ENCODE data around the gene CCDC194. TPM values are rescaled to one million over a fixed set of nuclear protein-coding genes. Genes with fewer than 3 reads are reported as not detected.

CCDC194 gene
- total RNA-seq, 2 donors from 2014 or later, result 2.0 to 3.4 TPM

- Histone ChIP-seq H3K27me3 (ENCODE audit: control insufficient read depth, insufficient read depth, low read length, poor library complexity, severe bottlenecking) (no peaks in the 10 kb centered on the region), H3K4me3 (ENCODE audit: low read length) (no peak overlapping the region), H3K27ac (ENCODE audit: low read depth, low read length) (no peak overlapping the region), H3K9me3 (ENCODE audit: control insufficient read depth, low read length) (no peaks in the 10 kb centered on the region), H3K4me1 (ENCODE audit: control insufficient read depth, insufficient read depth, low read length) (no peaks in the 10 kb centered on the region), H3K9ac (ENCODE audit: extremely low read depth, low read length, poor library complexity, severe bottlenecking) (no peak overlapping the region), H3K36me3 (ENCODE audit: control insufficient read depth, insufficient read depth, low read length) (no peaks in the 10 kb centered on the region)
- TF ChIP-seq, protein P1, sequence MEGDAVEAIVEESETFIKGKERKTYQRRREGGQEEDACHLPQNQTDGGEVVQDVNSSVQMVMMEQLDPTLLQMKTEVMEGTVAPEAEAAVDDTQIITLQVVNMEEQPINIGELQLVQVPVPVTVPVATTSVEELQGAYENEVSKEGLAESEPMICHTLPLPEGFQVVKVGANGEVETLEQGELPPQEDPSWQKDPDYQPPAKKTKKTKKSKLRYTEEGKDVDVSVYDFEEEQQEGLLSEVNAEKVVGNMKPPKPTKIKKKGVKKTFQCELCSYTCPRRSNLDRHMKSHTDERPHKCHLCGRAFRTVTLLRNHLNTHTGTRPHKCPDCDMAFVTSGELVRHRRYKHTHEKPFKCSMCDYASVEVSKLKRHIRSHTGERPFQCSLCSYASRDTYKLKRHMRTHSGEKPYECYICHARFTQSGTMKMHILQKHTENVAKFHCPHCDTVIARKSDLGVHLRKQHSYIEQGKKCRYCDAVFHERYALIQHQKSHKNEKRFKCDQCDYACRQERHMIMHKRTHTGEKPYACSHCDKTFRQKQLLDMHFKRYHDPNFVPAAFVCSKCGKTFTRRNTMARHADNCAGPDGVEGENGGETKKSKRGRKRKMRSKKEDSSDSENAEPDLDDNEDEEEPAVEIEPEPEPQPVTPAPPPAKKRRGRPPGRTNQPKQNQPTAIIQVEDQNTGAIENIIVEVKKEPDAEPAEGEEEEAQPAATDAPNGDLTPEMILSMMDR (conservative IDR thresholded peaks at IDR 0.05), result no peak
- H3K4me1 Mint-ChIP-seq, result no peaks in the 10 kb centered on the region
- peaks cover 2% of the 10 kb centered on the region for H3K27me3 Mint-ChIP-seq (ENCODE audit: insufficient read depth)
- DNase-seq, result no peak
- no peaks in the 10 kb centered on the region for H3K9me3 Mint-ChIP-seq
- H3K4me3 Mint-ChIP-seq, result no peak overlapping the region
- WGBS, 2 experiments (ENCODE audit: insufficient coverage in 1 of 2, insufficient read length in 1 of 2), result 92 to 93% methylated on average over 4 to 7 of the region's 7 CpGs
- no peak overlapping the region for H3K27ac Mint-ChIP-seq
- H3K36me3 Mint-ChIP-seq (ENCODE audit: low read depth), result no peaks in the 10 kb centered on the region
These were observed 36.8 kb downstream of the CCDC194 start for GRCh38 chr19:17357078-17357666.

GRCh38 chr19:17353386-17353785 is 40.6 kb downstream of the CCDC194 start:
- DNase-seq, result no peak
- TF ChIP-seq, protein P1 (conservative IDR thresholded peaks at IDR 0.05), result no peak
- H3K4me1 Mint-ChIP-seq, result peaks cover 3% of the 10 kb centered on the region
- Histone ChIP-seq H3K9me3 (ENCODE audit: control insufficient read depth, low read length) (no peaks in the 10 kb centered on the region), H3K27ac (ENCODE audit: low read depth, low read length) (no peak overlapping the region), H3K9ac (ENCODE audit: extremely low read depth, low read length, poor library complexity, severe bottlenecking) (no peak overlapping the region), H3K27me3 (ENCODE audit: control insufficient read depth, insufficient read depth, low read length, poor library complexity, severe bottlenecking) (no peaks in the 10 kb centered on the region), H3K4me1 (ENCODE audit: control insufficient read depth, insufficient read depth, low read length) (no peaks in the 10 kb centered on the region), H3K36me3 (ENCODE audit: control insufficient read depth, insufficient read depth, low read length) (no peaks in the 10 kb centered on the region), H3K4me3 (ENCODE audit: low read length) (no peak overlapping the region)
- H3K36me3 Mint-ChIP-seq (ENCODE audit: low read depth), result no peaks in the 10 kb centered on the region
- 83 to 88% methylated on average over 7 to 8 of the region's 8 CpGs for WGBS, 2 experiments (ENCODE audit: insufficient coverage in 1 of 2, insufficient read length in 1 of 2)
- H3K9me3 Mint-ChIP-seq, result no peaks in the 10 kb centered on the region
- no peaks in the 10 kb centered on the region for H3K27me3 Mint-ChIP-seq (ENCODE audit: insufficient read depth)
- H3K27ac Mint-ChIP-seq, result no peak overlapping the region
- no peak overlapping the region for H3K4me3 Mint-ChIP-seq

DNA sequence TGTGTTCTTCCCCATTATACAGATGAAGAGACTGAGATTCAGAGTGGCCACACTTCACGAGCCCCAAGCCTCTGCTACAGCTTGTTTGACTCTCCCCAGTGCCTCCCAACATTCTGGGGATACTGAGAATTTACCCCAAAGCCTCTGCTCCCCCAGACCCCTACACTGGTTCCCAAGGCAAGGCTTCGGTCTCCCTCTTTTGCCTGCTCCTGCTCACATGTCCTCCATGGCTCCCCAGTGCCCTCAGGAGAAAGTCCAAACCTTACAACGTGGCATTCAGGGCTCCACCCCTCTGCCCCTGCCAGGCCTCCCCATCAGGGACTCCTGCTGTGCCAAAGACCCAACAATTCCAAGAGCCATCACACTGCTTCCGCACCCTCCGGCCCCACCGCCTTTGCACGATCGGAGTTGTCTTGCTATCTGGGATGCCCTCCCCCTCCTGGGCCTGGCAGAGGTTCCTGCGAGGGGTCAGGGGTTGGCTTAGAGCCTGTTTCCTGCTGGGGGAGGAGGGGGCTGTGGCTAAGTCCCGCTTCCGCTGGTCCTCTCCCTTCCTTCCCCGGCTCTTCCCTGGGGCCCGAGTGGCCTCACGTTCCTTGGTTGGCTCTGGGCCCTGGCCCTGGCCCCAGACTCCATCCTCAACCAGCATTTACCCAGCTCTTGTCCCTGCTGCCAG is 41.3 kb downstream of the CCDC194 start:
- no peaks in the 10 kb centered on the region for H3K9me3 ChIP-seq (ENCODE audit: control insufficient read depth, low read length)
- TF ChIP-seq, protein P1 (conservative IDR thresholded peaks at IDR 0.05), result no peak
- no peak overlapping the region for H3K4me3 ChIP-seq (ENCODE audit: low read length)
- 22 to 86% methylated on average over 1 to 13 of the region's 14 CpGs for WGBS, 2 experiments (ENCODE audit: insufficient coverage in 1 of 2, insufficient read length in 1 of 2)
- DNase-seq, result no peak
- no peaks in the 10 kb centered on the region for H3K4me1 ChIP-seq (ENCODE audit: control insufficient read depth, insufficient read depth, low read length)
- H3K9ac ChIP-seq (ENCODE audit: extremely low read depth, low read length, poor library complexity, severe bottlenecking), result no peak overlapping the region
- Mint-ChIP-seq H3K4me3 (no peak overlapping the region), H3K27me3 (ENCODE audit: insufficient read depth) (no peaks in the 10 kb centered on the region), H3K9me3 (no peaks in the 10 kb centered on the region), H3K27ac (no peak overlapping the region), H3K36me3 (ENCODE audit: low read depth) (no peaks in the 10 kb centered on the region), H3K4me1 (peaks cover 3% of the 10 kb centered on the region)
- no peaks in the 10 kb centered on the region for H3K36me3 ChIP-seq (ENCODE audit: control insufficient read depth, insufficient read depth, low read length)
- H3K27ac ChIP-seq (ENCODE audit: low read depth, low read length), result no peak overlapping the region
- no peaks in the 10 kb centered on the region for H3K27me3 ChIP-seq (ENCODE audit: control insufficient read depth, insufficient read depth, low read length, poor library complexity, severe bottlenecking)
